Epithelial cell of proximal tubule (primary cell): ENCODE measurements around the gene INSM1. TPM values are rescaled to one million over a fixed set of nuclear protein-coding genes. Genes with fewer than 3 reads are reported as not detected.

Experiments used
- DNase-seq: peaks from one replicate; pipeline ENCODE4 v3.0.0-alpha.2; 2011; ENCODE audit warnings: low read depth
- H3K4me3 ChIP-seq: 2 replicates; pipeline ENCODE4 v1.5.1; 2011; ENCODE audit warnings: low read depth, mild to moderate bottlenecking, low read length
- total RNA-seq: library from RNA; depleted of rRNA; stranded (reverse); fragments of >200 nt; gene quantifications from 2 replicates; pipeline ENCODE4 v1.2.3, GENCODE V29; 2015
- TF ChIP-seq, protein P1 (sequence below): conservative IDR thresholded peaks from 2 replicates; pipeline ENCODE4 v1.5.1; 2012; ENCODE audit warnings: low read depth, mild to moderate bottlenecking, low read length

Gene INSM1, protein sequence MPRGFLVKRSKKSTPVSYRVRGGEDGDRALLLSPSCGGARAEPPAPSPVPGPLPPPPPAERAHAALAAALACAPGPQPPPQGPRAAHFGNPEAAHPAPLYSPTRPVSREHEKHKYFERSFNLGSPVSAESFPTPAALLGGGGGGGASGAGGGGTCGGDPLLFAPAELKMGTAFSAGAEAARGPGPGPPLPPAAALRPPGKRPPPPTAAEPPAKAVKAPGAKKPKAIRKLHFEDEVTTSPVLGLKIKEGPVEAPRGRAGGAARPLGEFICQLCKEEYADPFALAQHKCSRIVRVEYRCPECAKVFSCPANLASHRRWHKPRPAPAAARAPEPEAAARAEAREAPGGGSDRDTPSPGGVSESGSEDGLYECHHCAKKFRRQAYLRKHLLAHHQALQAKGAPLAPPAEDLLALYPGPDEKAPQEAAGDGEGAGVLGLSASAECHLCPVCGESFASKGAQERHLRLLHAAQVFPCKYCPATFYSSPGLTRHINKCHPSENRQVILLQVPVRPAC
- not detected in 2 replicates for total RNA-seq

DNA sequence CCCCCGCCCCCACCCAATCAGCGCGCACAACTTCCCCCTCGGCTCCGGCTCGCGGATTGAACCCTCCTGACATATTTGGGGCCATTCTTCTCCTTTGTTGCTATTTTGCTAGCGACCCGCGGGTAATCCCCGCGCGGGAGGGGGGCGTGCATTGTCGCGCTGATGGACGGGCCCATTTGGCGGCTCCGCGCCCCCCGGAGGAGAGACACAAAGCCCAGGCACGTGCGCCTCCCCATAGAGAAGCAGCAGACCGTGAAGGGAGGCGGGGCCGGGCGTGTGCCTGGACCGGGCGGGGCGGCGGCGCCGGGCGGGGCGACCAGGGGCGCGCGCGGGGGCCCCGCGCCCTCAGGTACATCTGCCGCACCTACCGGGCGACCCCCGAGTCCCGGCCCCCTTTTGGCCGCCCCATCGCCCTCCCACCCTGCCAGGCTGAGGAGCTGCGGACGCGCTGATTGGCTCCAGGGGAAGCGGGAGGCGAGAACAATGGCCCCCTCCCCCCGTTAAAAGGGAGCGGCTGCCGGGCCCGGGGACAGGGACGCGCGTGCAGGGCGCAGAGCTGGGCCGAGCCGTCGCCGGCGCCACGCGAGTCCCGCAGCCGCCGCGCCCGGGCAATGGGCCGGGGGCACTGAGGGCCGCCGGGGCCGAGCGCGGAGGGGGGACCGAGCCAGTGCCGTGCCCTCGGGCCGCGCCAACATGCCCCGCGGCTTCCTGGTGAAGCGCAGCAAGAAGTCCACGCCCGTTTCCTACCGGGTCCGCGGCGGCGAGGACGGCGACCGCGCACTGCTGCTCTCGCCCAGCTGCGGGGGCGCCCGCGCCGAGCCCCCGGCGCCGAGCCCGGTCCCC, at the start of gene INSM1:
Gene INSM1, plus strand, starts transcription at position 530 of the 843 bp plus-strand sequence. Its CDS starts 164 bp downstream, at position 694.
- TF ChIP-seq, protein P1, sequence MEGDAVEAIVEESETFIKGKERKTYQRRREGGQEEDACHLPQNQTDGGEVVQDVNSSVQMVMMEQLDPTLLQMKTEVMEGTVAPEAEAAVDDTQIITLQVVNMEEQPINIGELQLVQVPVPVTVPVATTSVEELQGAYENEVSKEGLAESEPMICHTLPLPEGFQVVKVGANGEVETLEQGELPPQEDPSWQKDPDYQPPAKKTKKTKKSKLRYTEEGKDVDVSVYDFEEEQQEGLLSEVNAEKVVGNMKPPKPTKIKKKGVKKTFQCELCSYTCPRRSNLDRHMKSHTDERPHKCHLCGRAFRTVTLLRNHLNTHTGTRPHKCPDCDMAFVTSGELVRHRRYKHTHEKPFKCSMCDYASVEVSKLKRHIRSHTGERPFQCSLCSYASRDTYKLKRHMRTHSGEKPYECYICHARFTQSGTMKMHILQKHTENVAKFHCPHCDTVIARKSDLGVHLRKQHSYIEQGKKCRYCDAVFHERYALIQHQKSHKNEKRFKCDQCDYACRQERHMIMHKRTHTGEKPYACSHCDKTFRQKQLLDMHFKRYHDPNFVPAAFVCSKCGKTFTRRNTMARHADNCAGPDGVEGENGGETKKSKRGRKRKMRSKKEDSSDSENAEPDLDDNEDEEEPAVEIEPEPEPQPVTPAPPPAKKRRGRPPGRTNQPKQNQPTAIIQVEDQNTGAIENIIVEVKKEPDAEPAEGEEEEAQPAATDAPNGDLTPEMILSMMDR: no peak
- DNase-seq: no peak
- no peak within 1 kb of the TSS for H3K4me3 ChIP-seq

DNA sequence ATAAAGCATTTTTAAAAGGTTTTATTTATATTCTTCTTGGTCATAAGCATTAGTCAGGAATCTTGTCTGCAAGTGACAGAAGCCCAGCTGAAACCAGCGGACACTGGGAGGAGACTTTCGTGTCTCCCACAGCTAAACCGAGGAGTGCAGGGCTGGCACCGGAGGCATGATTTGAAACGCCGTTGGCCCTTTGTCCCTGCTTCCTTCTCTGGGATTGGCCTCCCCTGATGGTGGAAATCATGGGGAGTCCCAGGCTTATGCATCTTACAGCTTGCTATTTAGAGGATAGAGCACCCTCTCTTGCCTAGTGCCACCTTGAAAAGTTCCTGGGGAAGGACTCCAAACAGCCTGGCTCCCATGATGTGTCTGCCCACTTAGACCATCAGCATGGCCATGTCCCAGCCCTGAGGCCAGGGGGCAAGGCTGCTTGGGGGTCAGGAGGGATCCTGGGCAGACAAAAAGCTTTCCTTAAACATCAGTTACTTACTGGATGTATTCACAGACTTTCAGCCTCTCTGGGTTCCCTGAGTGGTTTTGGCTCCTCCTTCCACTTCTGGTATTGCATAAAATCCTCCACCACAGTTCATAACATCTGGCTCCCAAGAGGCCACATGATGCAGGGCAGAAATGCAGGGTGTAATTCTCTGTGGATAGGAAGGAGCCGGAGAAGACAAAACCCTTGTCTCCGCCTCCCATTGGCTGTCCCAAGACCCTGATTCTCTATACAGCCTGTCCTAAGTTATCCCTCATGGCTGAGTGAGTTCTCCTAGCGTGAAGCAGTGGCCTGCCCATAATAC, 49.3 kb upstream of the INSM1 start:
- TF ChIP-seq, protein P1: no peak
- DNase-seq: no peak
- H3K4me3 ChIP-seq: no peak overlapping the region

DNA sequence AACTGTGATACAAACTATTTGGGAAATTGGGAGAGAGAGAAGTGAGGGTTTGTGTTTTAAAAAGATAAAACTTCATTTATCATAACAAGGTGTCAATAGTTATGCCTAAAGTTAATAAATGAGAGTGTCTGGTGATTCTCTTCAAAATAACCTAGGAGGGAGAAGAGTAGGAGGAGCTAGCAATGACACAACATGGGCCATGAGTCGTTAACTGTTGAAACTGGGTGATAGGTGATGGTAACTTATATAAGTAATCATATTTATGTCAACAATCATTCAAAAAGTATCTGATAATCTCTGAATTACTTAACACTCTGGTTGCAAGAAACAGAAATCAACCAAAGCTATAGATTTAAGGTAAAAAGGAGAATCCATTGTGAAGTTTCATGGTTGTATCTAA, 46.8 kb upstream of the INSM1 start:
- no peak overlapping the region for H3K4me3 ChIP-seq
- TF ChIP-seq, protein P1: no peak
- no peak for DNase-seq

DNA sequence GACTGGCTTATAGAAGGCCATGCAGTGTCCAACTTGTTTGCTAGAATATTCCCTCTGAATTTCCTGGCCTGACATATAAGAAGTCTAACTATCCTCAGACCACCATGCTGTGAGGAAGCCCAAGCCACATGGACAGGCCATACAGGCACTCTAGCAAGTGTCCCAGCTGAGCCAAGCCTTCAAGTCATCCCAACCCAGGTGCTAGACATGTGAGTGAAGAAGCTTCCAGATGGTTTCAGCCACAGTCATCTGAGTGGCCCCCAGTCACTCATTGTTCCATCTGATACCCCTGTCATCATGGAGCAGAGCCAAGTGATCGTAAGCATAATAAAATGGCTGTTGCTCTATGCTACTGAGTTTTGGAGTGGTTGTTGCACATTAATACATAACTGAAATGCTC, 46.0 kb upstream of the INSM1 start:
- no peak overlapping the region for H3K4me3 ChIP-seq
- TF ChIP-seq, protein P1: no peak
- no peak for DNase-seq

DNA sequence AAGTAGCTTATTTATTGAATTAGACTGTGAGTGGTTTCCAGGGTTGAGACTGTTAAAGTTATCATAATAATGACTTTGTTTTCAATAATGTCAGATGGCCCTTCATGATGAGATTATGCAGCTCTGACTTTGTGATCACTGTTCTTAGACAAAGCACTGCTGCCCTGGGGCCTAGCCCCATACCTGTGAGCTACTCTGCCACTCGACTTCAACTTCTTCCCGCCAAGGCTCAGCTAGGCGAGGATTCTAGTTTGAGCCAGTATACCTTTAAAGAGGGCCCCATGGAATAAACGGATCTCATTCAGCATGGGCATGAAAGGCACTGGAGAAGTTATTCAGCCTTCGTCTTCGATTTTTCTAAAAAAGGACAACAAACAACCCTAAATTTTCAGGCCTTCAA, 45.0 kb upstream of the INSM1 start:
- TF ChIP-seq, protein P1: no peak
- no peak for DNase-seq
- H3K4me3 ChIP-seq: no peak overlapping the region

DNA sequence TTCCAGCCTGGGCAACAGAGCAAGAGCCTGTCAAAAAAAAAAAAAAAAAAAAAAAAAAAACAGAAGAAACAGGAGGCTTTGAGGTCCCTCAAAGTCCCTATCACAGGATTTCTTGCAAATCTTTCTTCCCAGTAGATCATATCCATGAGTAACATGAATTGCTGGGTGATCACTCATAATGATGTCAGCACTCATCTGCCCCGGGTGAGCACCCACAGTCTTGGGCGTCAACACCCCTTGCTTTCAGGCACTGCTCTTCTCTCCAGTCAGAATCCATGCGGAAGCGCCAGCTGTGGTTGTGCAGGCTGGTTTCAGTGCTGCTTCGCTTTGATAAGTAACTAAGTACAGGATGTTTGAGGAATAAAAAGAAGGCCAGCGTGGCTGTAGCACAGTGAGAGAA, 40.2 kb upstream of the INSM1 start:
- H3K4me3 ChIP-seq: no peak overlapping the region
- peak; percentile 41 for DNase-seq
- TF ChIP-seq, protein P1: no peak
